ELR (cell line): Measurements from ENCODE around the gene DNAJC10.
A peak's percentile ranks its signal among the peaks of the same experiment; 100 is the strongest.
"Not testable (repeated sequence)": the region's sequence is repeated elsewhere in the genome, so short reads cannot be mapped to it uniquely, and the experiment has no call there.

ENCODE experiments used
- DNase-seq: peaks from one replicate; pipeline ENCODE4 v3.0.0-alpha.2; 2015; ENCODE audit warnings: low read depth

The DNAJC10 gene, protein sequence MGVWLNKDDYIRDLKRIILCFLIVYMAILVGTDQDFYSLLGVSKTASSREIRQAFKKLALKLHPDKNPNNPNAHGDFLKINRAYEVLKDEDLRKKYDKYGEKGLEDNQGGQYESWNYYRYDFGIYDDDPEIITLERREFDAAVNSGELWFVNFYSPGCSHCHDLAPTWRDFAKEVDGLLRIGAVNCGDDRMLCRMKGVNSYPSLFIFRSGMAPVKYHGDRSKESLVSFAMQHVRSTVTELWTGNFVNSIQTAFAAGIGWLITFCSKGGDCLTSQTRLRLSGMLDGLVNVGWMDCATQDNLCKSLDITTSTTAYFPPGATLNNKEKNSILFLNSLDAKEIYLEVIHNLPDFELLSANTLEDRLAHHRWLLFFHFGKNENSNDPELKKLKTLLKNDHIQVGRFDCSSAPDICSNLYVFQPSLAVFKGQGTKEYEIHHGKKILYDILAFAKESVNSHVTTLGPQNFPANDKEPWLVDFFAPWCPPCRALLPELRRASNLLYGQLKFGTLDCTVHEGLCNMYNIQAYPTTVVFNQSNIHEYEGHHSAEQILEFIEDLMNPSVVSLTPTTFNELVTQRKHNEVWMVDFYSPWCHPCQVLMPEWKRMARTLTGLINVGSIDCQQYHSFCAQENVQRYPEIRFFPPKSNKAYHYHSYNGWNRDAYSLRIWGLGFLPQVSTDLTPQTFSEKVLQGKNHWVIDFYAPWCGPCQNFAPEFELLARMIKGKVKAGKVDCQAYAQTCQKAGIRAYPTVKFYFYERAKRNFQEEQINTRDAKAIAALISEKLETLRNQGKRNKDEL

GRCh38 chr2:182715892-182716649 lies at the start of gene DNAJC10:
Gene DNAJC10, plus strand, starts transcription at chr2:182716257. Its CDS starts 1,830 bp downstream, at chr2:182718087.
- peak; percentile 93 for DNase-seq

DNA sequence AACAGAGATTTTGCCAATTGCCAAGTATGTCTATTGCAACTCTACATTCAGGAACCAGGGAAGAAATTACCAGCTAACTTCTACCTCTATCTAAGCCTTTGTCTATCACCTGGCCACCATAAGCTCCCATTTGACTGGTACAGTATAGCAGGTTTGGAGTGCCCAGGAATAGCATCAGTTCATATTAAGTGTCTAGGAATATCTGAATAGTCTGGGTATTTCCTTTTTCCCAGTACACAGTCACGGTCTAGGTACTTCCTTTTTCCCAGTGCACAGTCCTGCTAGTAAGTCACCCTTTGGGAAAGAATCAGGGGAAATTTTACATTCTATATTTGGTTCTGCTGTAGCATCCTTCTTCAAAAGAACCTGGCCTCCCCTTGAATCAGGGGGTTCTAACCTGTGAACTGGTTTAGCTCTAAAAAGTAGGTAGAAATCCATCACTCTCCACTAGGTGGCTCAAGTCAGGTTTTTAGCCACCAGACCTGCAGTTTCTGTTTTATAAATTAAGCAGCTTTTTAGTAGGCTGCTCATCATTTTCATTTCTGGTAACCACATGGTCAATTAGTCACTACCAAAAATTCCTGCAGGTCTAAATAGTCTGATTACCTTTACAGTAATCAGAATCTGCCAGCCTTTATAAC lies 49.3 kb upstream of the DNAJC10 start:
- peak; percentile 68 for DNase-seq

GRCh38 chr2:182667315-182667695 lies 48.8 kb upstream of the DNAJC10 start:
- no peak for DNase-seq

DNA sequence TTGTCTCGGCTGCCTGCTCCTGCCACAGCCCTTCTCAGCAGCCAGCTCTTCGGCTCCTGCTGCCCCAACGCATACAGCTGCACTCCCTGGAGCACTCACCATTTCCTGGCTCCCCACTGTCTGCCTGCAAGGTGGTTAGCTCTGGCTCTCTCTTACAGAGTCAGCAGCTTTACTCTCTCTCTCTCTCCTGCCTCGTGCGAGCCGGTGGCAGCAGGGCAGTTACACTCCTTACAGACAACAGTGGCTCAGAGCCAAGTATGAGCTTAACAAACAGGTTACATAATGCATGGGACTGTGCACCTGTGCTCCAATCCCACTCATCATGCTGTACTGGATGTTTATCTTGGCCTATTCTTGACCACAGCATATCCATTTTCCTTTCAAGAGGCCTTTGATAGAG lies 47.4 kb upstream of the DNAJC10 start:
- DNase-seq, result no peak

DNA sequence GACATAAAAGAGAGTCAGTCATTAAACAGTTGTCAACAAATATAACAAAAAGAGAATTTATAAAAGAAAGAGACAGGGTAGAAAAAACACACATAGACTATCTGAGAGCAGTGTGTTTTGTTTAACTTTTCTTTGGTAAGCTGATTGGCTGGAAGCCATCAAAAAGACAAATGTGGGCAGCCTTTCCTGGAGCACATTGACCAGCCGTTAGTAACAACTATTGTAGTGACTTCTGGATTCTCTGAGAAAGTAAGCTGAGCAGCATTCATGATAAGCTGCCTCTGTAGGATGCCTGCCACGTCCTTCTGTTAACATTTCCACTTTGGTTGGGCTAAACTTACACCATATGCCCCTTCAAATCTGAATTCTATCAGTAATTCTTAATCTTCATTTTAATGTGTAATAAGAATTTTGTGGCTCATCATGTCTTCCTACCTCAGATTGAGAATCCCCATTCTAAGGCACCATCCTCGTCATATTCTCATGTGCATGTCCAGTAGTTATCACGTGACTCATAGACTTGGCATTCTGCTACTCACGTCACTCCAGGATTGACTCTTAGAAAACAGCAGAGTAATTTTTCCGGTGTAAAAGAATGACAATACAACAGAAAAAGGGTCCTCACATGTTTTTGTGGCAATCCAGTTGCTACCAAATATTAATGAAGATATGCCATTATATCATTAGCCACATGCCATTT lies 43.4 kb upstream of the DNAJC10 start:
- peak; percentile 89 for DNase-seq

DNA sequence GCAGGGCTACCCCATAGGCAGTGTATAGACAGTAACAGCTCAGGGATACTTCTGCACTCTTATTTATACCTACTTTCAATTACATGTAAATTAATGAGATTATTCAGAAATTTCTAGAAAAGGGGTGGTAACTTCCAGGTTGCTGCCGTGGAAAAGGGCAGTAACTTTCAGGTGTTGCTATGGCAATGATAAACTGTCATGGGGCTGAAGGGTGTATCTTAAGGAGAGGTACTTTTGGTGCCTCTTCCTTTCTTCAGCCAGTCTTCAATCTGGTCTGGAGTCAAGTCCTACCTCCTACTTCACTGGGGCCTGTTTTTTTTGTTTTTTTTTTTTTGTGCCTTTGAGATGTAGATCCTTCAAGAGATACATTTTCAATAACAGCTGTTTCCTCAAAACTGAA lies 35.2 kb upstream of the DNAJC10 start:
- no peak for DNase-seq

- no peak for DNase-seq
Measured at GRCh38 chr2:182682210-182682609, 33.8 kb upstream of the DNAJC10 start.

DNA sequence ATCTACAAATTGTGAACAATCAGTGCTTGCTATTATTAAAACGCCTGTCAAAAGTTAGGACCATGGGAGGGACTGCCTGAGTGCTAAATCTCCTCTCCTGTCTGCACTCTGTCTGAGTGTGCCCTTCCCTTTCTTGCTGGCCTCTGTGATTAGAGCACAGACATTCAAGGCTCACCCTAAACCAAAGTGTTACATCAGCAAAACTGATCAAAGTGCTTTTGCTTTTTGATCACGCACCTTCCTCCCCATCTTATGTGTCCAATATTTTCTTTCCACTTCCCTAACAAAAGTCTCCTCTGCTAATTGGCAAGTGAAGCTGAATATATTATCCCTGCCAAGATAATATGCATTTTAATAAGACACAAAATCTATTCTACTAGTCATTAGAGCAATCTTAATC lies 30.5 kb upstream of the DNAJC10 start:
- no peak for DNase-seq

DNA sequence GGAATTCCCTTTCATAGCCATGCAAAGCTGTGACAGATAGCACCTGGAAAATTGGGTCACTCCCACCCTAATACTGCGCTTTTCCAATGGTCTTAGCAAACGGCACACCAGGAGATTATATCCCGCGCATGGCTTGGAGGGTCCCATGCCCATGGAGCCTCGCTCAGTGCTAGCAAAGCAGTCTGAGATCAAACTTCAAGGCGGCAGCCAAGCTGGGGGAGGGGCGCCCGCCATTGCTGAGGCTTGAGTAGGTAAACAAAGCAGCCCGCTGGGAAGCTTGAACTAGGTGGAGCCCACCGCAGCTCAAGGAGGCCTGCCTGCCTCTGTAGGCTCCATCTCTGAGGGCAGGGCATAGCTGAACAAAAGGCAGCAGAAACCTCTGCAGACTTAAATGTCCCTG lies 29.3 kb upstream of the DNAJC10 start:
- not testable (repeated sequence) for DNase-seq

DNA sequence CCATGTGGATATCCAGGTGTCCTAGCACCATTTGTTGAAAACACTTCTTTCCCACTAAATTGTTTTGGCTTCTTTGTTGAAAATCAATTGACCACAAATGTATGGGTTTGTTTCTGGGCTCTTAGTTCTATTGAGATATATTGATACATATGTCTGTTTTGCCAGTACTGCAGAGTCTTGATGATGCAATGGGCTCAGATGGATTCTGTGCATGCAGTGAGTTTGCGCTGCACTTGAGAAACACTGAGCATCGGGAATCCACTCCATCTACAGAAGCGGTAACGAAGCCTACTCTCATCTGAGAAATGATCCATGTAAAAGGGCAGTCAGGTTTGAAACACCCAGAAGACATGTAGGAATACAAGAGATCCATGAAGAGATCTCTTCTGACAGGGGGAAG lies 21.9 kb upstream of the DNAJC10 start:
- DNase-seq, result no peak

DNA sequence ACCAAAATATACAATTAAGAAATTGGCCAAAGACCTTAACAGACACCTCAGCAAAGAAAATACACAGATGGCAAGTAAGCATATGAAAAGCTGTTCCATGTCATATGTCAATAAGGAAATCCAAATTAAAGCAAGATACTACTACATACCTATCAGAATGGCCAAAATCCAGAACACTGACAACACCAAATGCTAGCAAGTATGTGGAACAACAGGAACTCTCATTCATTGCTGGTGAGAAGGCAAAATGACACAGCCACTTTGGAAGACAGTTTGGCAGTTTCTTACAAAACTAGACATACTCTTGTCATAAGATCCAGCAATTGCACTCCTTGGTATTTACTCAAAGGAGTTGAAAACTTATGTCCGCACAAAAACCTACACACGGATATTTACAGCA lies 20.3 kb upstream of the DNAJC10 start:
- no peak for DNase-seq

- no peak for DNase-seq
Measured at GRCh38 chr2:182698671-182699070, 17.4 kb upstream of the DNAJC10 start.

DNA sequence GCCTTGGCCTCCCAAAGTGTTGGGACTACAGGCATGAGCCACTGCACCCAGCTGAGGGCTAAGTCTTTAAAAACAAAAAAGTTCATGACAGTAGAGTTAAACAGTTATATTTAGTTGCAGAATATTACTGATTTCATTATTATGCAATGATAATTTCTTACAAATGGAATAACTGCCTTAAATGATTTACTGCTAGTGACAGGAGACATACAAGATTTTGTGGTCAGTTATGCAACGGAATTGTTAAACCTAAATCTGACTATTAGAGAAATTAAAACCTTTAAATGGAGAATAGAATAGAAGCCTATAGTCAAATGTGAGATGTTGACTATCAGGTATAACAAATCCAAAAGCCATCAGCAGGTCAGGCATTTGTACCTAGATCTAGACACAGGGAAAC lies 10.3 kb upstream of the DNAJC10 start:
- DNase-seq, result no peak

DNA sequence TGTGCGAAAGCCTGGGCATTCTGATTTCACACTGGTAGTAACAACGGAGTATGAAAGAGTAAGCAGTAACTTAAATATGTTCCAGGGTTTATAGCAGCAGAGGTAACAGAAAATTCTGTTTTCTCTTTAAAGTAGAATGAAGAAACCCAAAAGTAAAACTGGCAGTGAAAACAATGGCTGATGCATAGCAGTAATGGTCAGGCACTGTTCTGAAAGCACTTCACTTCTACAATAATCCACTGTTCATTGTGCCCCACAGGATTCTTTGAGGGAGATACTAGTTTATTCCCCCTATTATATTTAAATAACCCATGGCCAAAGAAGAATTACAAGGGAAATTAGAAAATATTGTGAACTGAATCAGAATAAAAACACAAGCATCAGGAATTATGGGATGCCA lies 9.3 kb upstream of the DNAJC10 start:
- DNase-seq, result no peak

GRCh38 chr2:182713601-182714000 lies 2.5 kb upstream of the DNAJC10 start:
- DNase-seq, result peak; percentile 8

GRCh38 chr2:182715121-182715891 lies 751 bp upstream of the DNAJC10 start:
- peak; percentile 66 for DNase-seq

DNA sequence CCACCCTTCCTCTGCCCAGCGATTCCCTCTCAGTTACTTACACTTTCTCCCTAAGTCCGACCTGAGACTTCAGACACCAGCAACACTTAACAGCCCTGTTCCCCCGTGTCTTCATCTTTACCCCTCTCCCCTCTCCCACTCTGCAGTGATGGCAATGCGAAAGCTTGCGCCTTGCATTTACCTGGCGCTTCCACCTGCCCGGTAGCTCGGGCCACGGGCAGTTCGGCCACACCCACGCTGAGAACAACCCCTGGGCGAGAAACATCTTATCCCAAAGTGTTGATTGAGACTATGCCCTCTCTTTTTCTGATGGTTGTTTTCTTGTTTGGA lies 558 bp downstream of the DNAJC10 start:
- DNase-seq, result no peak

- DNase-seq, result no peak
Measured at GRCh38 chr2:182717416-182717815, 1.4 kb downstream of the DNAJC10 start.

- DNase-seq, result no peak
Measured at GRCh38 chr2:182717816-182718215, 1.8 kb downstream of the DNAJC10 start.

DNA sequence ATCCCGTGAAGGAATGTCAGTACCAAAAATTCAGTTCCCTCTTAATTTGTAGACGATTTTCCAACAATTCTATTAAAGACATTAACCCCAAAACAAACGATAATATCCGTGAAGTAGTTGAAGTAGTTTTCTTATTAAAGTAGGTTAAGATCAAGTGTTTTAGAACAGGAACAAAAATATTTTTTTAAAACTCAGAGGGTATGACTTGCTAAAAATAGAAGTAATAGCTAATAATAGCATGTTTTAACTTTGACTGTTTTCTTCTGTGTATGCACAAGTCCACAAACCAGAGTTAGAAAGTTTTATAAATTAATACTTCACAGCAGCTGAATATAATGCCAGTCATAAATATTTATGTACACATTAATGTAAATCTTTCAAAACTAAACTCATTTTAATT lies 2.4 kb downstream of the DNAJC10 start:
- no peak for DNase-seq

GRCh38 chr2:182719116-182719515 lies 3.1 kb downstream of the DNAJC10 start:
- not testable (repeated sequence) for DNase-seq
